Choroid plexus epithelial cell (primary cell): ENCODE data around the gene FAM163A.

Source experiments
- DNase-seq: peaks from one replicate; pipeline ENCODE4 v3.0.0-alpha.2; 2010; ENCODE audit warnings: low read depth
- H3K4me3 ChIP-seq: 2 replicates; pipeline ENCODE4 v1.5.1; 2011; ENCODE audit warnings: low read depth, mild to moderate bottlenecking, control low read depth, low read length, moderate library complexity
- CTCF ChIP-seq: conservative IDR thresholded peaks from 2 replicates; pipeline ENCODE4 v1.5.1; 2011; ENCODE audit warnings: low read depth, mild to moderate bottlenecking, control low read depth, inconsistent platforms, low read length, moderate library complexity

Gene FAM163A

GRCh38 chr1:179748772-179749171 lies 5.7 kb downstream of the FAM163A start:
- H3K4me3 ChIP-seq: no peak overlapping the region
- TF ChIP-seq CTCF: no peak

GRCh38 chr1:179750630-179751029 lies 7.5 kb downstream of the FAM163A start:
- no peak for DNase-seq
- no peak overlapping the region for H3K4me3 ChIP-seq
- no peak for TF ChIP-seq CTCF

More at GRCh38 chr1:179748772-179749171, 5.7 kb downstream of the FAM163A start:
- no peak for DNase-seq

- DNase-seq: no peak
- H3K4me3 ChIP-seq: no peak overlapping the region
- no peak for TF ChIP-seq CTCF
Measured at GRCh38 chr1:179753061-179753460, 10.0 kb downstream of the FAM163A start.

GRCh38 chr1:179754041-179754624 lies 11.0 kb downstream of the FAM163A start:
- no peak for TF ChIP-seq CTCF
- peak; percentile 69 for DNase-seq
- H3K4me3 ChIP-seq: no peak overlapping the region

- no peak overlapping the region for H3K4me3 ChIP-seq
- no peak for TF ChIP-seq CTCF
- no peak for DNase-seq
Measured at GRCh38 chr1:179757933-179758332, 14.8 kb downstream of the FAM163A start.

- TF ChIP-seq CTCF: no peak
- no peak for DNase-seq
- H3K4me3 ChIP-seq: no peak overlapping the region
Measured at GRCh38 chr1:179760521-179760920, 17.4 kb downstream of the FAM163A start.

GRCh38 chr1:179761296-179761695 lies 18.2 kb downstream of the FAM163A start:
- no peak for TF ChIP-seq CTCF
- DNase-seq: no peak
- H3K4me3 ChIP-seq: no peak overlapping the region
